Activated CD4-positive, alpha-beta memory T cell treated with anti-CD3 and anti-CD28 coated beads, Interleukin-2, amount 10 ng/mL, durations not matched to agents 7 days and 5 days (primary cell): ENCODE data around the gene HNRNPH1. TPM values are rescaled to one million over a fixed set of nuclear protein-coding genes. Genes with fewer than 3 reads are reported as not detected.
"Not testable (repeated sequence)": the region's sequence is repeated elsewhere in the genome, so short reads cannot be mapped to it uniquely, and the experiment has no call there.

Experiments
- CTCF ChIA-PET: fragments of 350-600 bp; sonication (Branson Sonifier 250); formaldehyde crosslinking; loops from one replicate; lab custom pipeline; 2021; ENCODE audit warnings: antibody characterized with exemption, inconsistent platforms; lab: Charles Lee
- POLR2A ChIA-PET: fragments of 350-600 bp; sonication (Branson Sonifier 250); formaldehyde crosslinking; loops from one replicate; lab custom pipeline; 2021; ENCODE audit warnings: antibody characterized with exemption; lab: Charles Lee
- DNase-seq: peaks from one replicate; pipeline ENCODE4 v3.0.0-alpha.2; 2020
- H3K27ac Mint-ChIP-seq: one replicate; pipeline ENCODE4 v1.8.0; 2021; ENCODE audit warnings: mild to moderate bottlenecking, mixed read lengths
- H3K27me3 Mint-ChIP-seq: one replicate; pipeline ENCODE4 v1.8.0; 2021; ENCODE audit warnings: mixed read lengths
- H3K36me3 Mint-ChIP-seq: one replicate; pipeline ENCODE4 v1.8.0; 2021; ENCODE audit warnings: low read depth, mixed read lengths
- H3K4me1 Mint-ChIP-seq: one replicate; pipeline ENCODE4 v1.8.0; 2021; ENCODE audit warnings: mixed read lengths
- H3K4me3 Mint-ChIP-seq: one replicate; pipeline ENCODE4 v1.8.0; 2021; ENCODE audit warnings: mild to moderate bottlenecking, mixed read lengths
- H3K9me3 Mint-ChIP-seq: one replicate; pipeline ENCODE4 v1.8.0; 2021; ENCODE audit warnings: mixed read lengths
- total RNA-seq, 2 experiments: library from RNA; stranded (reverse); gene quantifications; one replicate each; pipeline ENCODE4 v1.2.3, GENCODE V29; 2021

Gene HNRNPH1
- total RNA-seq, 2 experiments from 2014 or later: 675 to 699 TPM

- H3K4me1 Mint-ChIP-seq, H3K27ac Mint-ChIP-seq, CTCF ChIA-PET, POLR2A ChIA-PET, H3K4me3 Mint-ChIP-seq, H3K27me3 Mint-ChIP-seq, H3K36me3 Mint-ChIP-seq, H3K9me3 Mint-ChIP-seq, DNase-seq: not testable (repeated sequence)
Observed at GRCh38 chr5:179642626-179643025, 19.2 kb upstream of the HNRNPH1 start.

- H3K9me3 Mint-ChIP-seq, DNase-seq, POLR2A ChIA-PET, CTCF ChIA-PET, H3K27me3 Mint-ChIP-seq, H3K4me1 Mint-ChIP-seq, H3K27ac Mint-ChIP-seq, H3K4me3 Mint-ChIP-seq, H3K36me3 Mint-ChIP-seq: not testable (repeated sequence)
Observed at GRCh38 chr5:179641745-179642144, 18.3 kb upstream of the HNRNPH1 start.

DNA sequence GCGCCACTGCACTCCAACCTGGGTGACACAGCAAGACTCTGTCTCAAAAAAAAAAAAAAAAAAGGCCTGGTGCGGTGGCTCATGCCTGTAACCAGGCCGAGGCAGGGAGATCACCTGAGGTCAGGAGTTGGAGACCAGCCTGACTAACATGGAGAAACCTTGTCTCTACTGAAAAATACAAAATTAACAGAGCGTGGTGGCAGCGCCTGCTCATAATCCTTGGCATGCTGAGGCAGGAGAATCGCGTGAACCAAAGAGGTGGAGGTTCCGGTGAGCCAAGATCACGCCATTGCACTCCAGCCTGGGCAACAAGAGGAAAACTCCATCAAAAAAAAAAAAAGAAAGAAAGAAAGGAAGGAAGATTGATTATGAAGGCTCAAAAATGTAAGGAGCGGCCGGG is 15.8 kb upstream of the HNRNPH1 start:
- not testable (repeated sequence) for H3K4me3 Mint-ChIP-seq, H3K9me3 Mint-ChIP-seq, H3K36me3 Mint-ChIP-seq, H3K4me1 Mint-ChIP-seq, H3K27me3 Mint-ChIP-seq, DNase-seq, H3K27ac Mint-ChIP-seq
- ChIA-PET CTCF (interaction anchor here (2.0 kb wide), 1 partner anchor 29 kb away, joined by 6 read pairs; no protein-coding TSS in a partner anchor), POLR2A (interaction anchor here (0.6 to 2.3 kb wide), 2 partner anchors 15 to 39 kb away, joined by 3 to 15 read pairs; partner anchors contain the start of gene HNRNPH1)

- H3K27me3 Mint-ChIP-seq, H3K4me1 Mint-ChIP-seq, H3K36me3 Mint-ChIP-seq, H3K27ac Mint-ChIP-seq, DNase-seq, CTCF ChIA-PET, H3K4me3 Mint-ChIP-seq, H3K9me3 Mint-ChIP-seq: not testable (repeated sequence)
- POLR2A ChIA-PET: interaction anchor here (2.2 kb wide), 1 partner anchor 10 kb away, joined by 25 read pairs; the partner anchor contains the start of gene HNRNPH1
Observed at GRCh38 chr5:179634370-179635172, 11.1 kb upstream of the HNRNPH1 start.

DNA sequence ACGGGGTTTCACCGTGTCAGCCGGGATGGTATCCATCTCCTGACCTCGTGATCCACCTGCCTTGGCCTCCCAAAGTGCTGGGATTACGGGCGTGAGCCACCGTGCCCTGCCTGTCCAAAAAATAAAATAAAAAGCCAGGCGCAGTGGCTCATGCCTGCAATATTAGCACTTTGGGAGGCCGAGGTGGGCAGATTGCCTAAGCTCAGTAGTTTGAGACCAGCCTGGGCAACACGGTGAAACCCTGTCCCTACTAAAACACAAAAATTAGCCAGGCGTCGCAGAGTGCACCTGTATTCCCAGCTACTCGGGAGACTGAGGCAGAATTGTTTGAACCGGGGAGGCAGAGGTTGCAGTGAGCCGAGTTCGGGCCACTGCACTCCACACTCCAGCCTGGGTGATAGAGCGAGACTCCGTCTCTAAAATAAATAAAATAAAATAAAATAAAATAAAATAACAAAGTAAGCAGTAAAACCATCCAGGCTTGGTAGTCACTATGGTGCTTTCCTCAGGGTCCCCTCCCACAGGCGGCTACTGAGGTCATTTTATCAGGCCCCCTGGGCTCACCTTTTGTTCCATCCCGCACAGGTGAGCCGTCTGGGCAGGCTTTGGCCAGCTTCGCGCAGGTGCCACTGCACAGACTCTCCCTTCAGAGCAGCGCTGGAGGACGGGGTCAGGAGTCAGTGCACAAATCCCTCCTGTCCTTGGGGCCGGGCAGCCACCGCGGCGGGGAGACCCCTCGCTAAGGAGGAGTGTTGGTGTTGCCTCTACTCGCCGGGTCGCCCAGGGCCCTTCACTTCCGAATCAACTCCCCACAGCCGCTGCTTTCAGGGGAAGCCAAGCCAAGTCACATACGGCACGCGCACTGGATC is 10.3 kb upstream of the HNRNPH1 start:
- ChIA-PET CTCF (interaction anchor here (0.7 to 1.7 kb wide), 2 partner anchors 10 to 45 kb away, joined by 7 to 11 read pairs; partner anchors contain the start of gene HNRNPH1), POLR2A (interaction anchor here (2.2 kb wide), 1 partner anchor 10 kb away, joined by 25 read pairs; the partner anchor contains the start of gene HNRNPH1)
- not testable (repeated sequence) for H3K27me3 Mint-ChIP-seq, H3K27ac Mint-ChIP-seq, DNase-seq, H3K9me3 Mint-ChIP-seq, H3K4me1 Mint-ChIP-seq, H3K36me3 Mint-ChIP-seq
- peak overlapping the region; percentile 44 for H3K4me3 Mint-ChIP-seq

DNA sequence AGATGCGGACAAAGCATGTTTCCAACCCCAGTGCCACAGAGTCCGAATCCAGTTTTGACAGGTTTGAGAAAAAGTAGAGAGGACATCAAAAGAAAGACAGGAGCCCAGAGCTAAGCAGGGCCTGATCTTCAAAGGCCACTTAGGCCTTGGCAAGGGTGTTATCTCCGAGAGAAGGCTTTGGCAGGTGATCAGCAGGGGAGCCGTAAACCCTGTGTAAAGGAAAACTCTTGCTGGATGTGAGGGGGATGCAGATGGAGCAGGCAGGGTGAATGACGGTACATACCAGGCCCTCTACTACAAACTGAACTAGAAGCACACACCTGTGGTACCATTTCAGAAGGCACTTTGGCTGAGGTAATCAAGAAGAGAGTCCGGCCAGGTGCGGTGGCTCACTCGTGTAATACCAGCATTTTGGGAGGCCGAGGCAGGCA is 1.4 kb upstream of the HNRNPH1 start:
- CTCF ChIA-PET: interaction anchor here (1.8 kb wide), 1 partner anchor 8 kb away, joined by 11 read pairs; no protein-coding TSS in a partner anchor
- no peaks in the 10 kb centered on the region for H3K9me3 Mint-ChIP-seq

GRCh38 chr5:179623906-179624741 is 653 bp upstream of the HNRNPH1 start:
- H3K27ac Mint-ChIP-seq: peak overlapping the region; percentile 98
- peak; percentile 68 for DNase-seq
- CTCF ChIA-PET: interaction anchor here (0.6 to 2.1 kb wide), 13 partner anchors 9 to 894 kb away, joined by 3 to 14 read pairs (median 5); partner anchors contain the start of genes MAML1 and ZNF354A
- no peaks in the 10 kb centered on the region for H3K27me3 Mint-ChIP-seq
- H3K9me3 Mint-ChIP-seq: no peaks in the 10 kb centered on the region
- POLR2A ChIA-PET: interaction anchor here (0.7 to 13.4 kb wide), 38 partner anchors 9 to 1618 kb away, joined by 3 to 378 read pairs (median 5); partner anchors contain the start of genes CANX, CBY3, CLK4 and HNRNPAB
- H3K4me1 Mint-ChIP-seq: peaks cover 40% of the 10 kb centered on the region
- peak overlapping the region; percentile 91 for H3K4me3 Mint-ChIP-seq
- H3K36me3 Mint-ChIP-seq: peaks cover 44% of the 10 kb centered on the region

More for the DNA sequence above, 1.4 kb upstream of the HNRNPH1 start:
- POLR2A ChIA-PET: interaction anchor here (0.7 to 13.4 kb wide), 13 partner anchors 8 to 170 kb away, joined by 3 to 378 read pairs (median 30); partner anchors contain the start of genes CANX, CBY3, MAML1 and RUFY1
- DNase-seq: no peak
- no peaks in the 10 kb centered on the region for H3K27me3 Mint-ChIP-seq
- H3K36me3 Mint-ChIP-seq: peaks cover 39% of the 10 kb centered on the region
- H3K4me1 Mint-ChIP-seq: peaks cover 36% of the 10 kb centered on the region
- peak overlapping the region; percentile 91 for H3K4me3 Mint-ChIP-seq
- peak overlapping the region; percentile 98 for H3K27ac Mint-ChIP-seq

GRCh38 chr5:179621551-179622214 is 1.8 kb downstream of the HNRNPH1 start:
- H3K27me3 Mint-ChIP-seq: no peaks in the 10 kb centered on the region
- peak overlapping the region; percentile 91 for H3K4me3 Mint-ChIP-seq
- no peak for DNase-seq
- peak overlapping the region; percentile 80 for H3K27ac Mint-ChIP-seq
- ChIA-PET CTCF (interaction anchor here (0.5 to 1.2 kb wide), 4 partner anchors 12 to 111 kb away, joined by 3 to 4 read pairs (median 4); partner anchors contain the start of gene MAML1), POLR2A (interaction anchor here (0.7 to 13.4 kb wide), 13 partner anchors 16 to 1189 kb away, joined by 3 to 378 read pairs (median 14); partner anchors contain the start of genes CANX, CBY3, MAML1 and RUFY1)
- H3K4me1 Mint-ChIP-seq: peaks cover 58% of the 10 kb centered on the region
- no peaks in the 10 kb centered on the region for H3K9me3 Mint-ChIP-seq
- H3K36me3 Mint-ChIP-seq: peaks cover 67% of the 10 kb centered on the region

DNA sequence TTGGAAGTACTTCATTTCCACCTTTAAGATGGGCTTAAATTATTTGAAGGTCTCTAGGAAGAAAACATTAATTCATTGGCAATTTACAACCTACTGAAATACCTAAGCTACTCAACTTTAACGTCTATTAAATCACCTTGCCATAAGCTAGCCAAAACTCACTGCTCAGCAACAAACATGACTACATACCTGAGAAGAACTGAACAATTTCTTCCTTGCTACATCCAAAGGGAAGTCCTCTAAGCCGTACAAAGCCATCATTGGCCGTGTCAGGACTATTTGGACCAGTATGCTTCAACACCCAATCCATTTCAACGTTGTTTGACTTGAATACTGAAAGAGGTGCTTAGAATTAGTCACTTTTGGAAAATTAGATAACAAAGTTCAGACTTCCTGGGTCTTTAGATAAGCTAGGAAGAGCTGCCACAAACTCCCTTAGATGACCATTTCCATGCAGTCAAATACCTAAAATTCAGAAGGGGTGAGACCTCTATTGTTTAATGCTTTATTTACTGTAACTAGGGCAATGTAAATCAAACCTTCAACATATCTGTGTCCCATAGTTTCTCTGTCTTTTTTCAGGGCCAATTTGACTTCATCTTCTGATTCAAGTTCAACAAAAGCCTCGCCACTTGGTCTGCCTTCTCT is 2.6 kb downstream of the HNRNPH1 start:
- H3K9me3 Mint-ChIP-seq: no peaks in the 10 kb centered on the region
- peaks cover 76% of the 10 kb centered on the region for H3K36me3 Mint-ChIP-seq
- POLR2A ChIA-PET: interaction anchor here (1.2 to 13.4 kb wide), 9 partner anchors 15 to 180 kb away, joined by 3 to 378 read pairs (median 14); partner anchors contain the start of genes CANX, CBY3, MAML1 and RUFY1
- DNase-seq: no peak
- CTCF ChIA-PET: interaction anchor here (0.9 to 1.1 kb wide), 2 partner anchors 9 to 13 kb away, joined by 3 to 4 read pairs; no protein-coding TSS in a partner anchor
- peak overlapping the region; percentile 80 for H3K27ac Mint-ChIP-seq
- peaks cover 65% of the 10 kb centered on the region for H3K4me1 Mint-ChIP-seq
- H3K4me3 Mint-ChIP-seq: peak overlapping the region; percentile 91
- H3K27me3 Mint-ChIP-seq: no peaks in the 10 kb centered on the region

DNA sequence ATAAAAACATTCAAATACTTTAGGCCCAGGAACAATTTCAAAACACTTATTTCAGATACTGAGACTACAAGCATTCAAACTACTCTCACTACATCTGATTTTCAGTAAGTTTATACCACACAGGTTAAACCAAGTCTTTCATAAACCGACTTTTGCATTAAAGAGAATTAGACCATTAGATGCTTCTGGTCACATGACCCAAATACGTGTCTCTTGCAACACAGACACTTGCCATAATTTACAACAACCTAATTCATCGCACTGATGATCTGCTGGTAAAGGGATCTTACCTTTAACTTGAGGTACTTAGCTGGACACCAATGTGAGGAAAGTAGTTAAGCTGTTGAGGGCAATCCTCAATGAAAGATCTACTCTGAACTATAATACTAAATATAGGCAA is 3.2 kb downstream of the HNRNPH1 start:
- peak overlapping the region; percentile 91 for H3K4me3 Mint-ChIP-seq
- no peaks in the 10 kb centered on the region for H3K27me3 Mint-ChIP-seq
- CTCF ChIA-PET: interaction anchor here (0.9 to 1.1 kb wide), 2 partner anchors 9 to 13 kb away, joined by 3 to 4 read pairs; no protein-coding TSS in a partner anchor
- no peaks in the 10 kb centered on the region for H3K9me3 Mint-ChIP-seq
- H3K4me1 Mint-ChIP-seq: peaks cover 69% of the 10 kb centered on the region
- POLR2A ChIA-PET: interaction anchor here (1.2 to 13.4 kb wide), 9 partner anchors 8 to 180 kb away, joined by 3 to 378 read pairs (median 14); partner anchors contain the start of genes CANX, CBY3, MAML1 and RUFY1
- no peak for DNase-seq
- peak overlapping the region; percentile 80 for H3K27ac Mint-ChIP-seq
- peaks cover 80% of the 10 kb centered on the region for H3K36me3 Mint-ChIP-seq
